ENCODE measurements around the gene PTPN2. TPM values are rescaled to one million over a fixed set of nuclear protein-coding genes. Genes with fewer than 3 reads are reported as not detected.
A peak's percentile ranks its signal among the peaks of the same experiment; 100 is the strongest.

Gene PTPN2
- total RNA-seq, 2 experiments from 2014 or later: 54.9 to 69.7 TPM

- CTCF ChIA-PET (ENCODE audit: unreplicated experiment): interaction anchor here (0.5 to 1.1 kb wide), 2 partner anchors 189 to 404 kb away, joined by 3 read pairs; no protein-coding TSS in a partner anchor
- intact Hi-C loops (cut with micrococcal nuclease; ENCODE audit: unreplicated experiment): no loop called here
- Histone ChIP-seq H3K27ac (ENCODE audit: low read depth, low read length, poor library complexity, severe bottlenecking) (no peak overlapping the region), H3K4me2 (ENCODE audit: low read length) (peak overlapping the region; percentile 25), H3K9me2 (ENCODE audit: insufficient read depth, low read length) (no peaks in the 10 kb centered on the region), H3K9me3 (ENCODE audit: low read length) (no peaks in the 10 kb centered on the region), H3K4me3 (ENCODE audit: low read depth, low read length, poor library complexity, severe bottlenecking) (no peak overlapping the region), H3K36me3 (ENCODE audit: insufficient read depth, low read length) (no peaks in the 10 kb centered on the region), H4K20me1 (ENCODE audit: insufficient read depth, low read length) (no peaks in the 10 kb centered on the region), H3K4me1 (ENCODE audit: insufficient read depth, low read length, poor library complexity, severe bottlenecking) (peaks cover 29% of the 10 kb centered on the region), H3K79me2 (ENCODE audit: insufficient read depth, low read depth, low read length) (no peaks in the 10 kb centered on the region), H2AFZ (ENCODE audit: low read length) (peak overlapping the region; percentile 24; the same call in 1 of the 2 replicates)
- no TSS peak for BruUV-seq (replicated peaks)
- POLR2A ChIA-PET: interaction anchor here (0.5 to 1.1 kb wide), 3 partner anchors 24 to 138 kb away, joined by 3 to 7 read pairs (median 3); partner anchors contain the start of gene PTPN2
- TF ChIP-seq CTCF (conservative IDR thresholded peaks at IDR 0.05; ENCODE audit: low read length) (no peak), EZH2phosphoT487 (IDR thresholded peaks at IDR 0.05; ENCODE audit: borderline replicate concordance, low read depth, low read length) (no peak)
- DNase-seq (ENCODE audit: low spot score): no peak
Observed at GRCh38 chr18:12745095-12745795, 138.8 kb downstream of the PTPN2 start.

GRCh38 chr18:12744103-12744502 is 139.9 kb downstream of the PTPN2 start:
- POLR2A ChIA-PET: interaction anchor here (0.6 to 1.2 kb wide), 3 partner anchors 22 to 149 kb away, joined by 3 read pairs; no protein-coding TSS in a partner anchor
- BruUV-seq (replicated peaks): no TSS peak
- no peaks in the 10 kb centered on the region for H3K9me3 ChIP-seq (ENCODE audit: low read length)
- no peak for TF ChIP-seq EZH2phosphoT487 (IDR thresholded peaks at IDR 0.05; ENCODE audit: borderline replicate concordance, low read depth, low read length)
- TF ChIP-seq CTCF (conservative IDR thresholded peaks at IDR 0.05; ENCODE audit: low read length): peak; percentile 94
- peaks cover 18% of the 10 kb centered on the region for H3K4me1 ChIP-seq (ENCODE audit: insufficient read depth, low read length, poor library complexity, severe bottlenecking)
- peak; percentile 74 for DNase-seq (ENCODE audit: low spot score)
- no peaks in the 10 kb centered on the region for H3K9me2 ChIP-seq (ENCODE audit: insufficient read depth, low read length)
- H3K4me2 ChIP-seq (ENCODE audit: low read length): no peak overlapping the region
- no peak overlapping the region for H3K4me3 ChIP-seq (ENCODE audit: low read depth, low read length, poor library complexity, severe bottlenecking)
- no peaks in the 10 kb centered on the region for H3K36me3 ChIP-seq (ENCODE audit: insufficient read depth, low read length)
- H3K79me2 ChIP-seq (ENCODE audit: insufficient read depth, low read depth, low read length): no peaks in the 10 kb centered on the region
- H2AFZ ChIP-seq (ENCODE audit: low read length): no peak overlapping the region
- CTCF ChIA-PET (ENCODE audit: unreplicated experiment): interaction anchor here (0.6 to 1.5 kb wide), 3 partner anchors 159 to 190 kb away, joined by 3 read pairs; no protein-coding TSS in a partner anchor
- intact Hi-C loops (cut with micrococcal nuclease; ENCODE audit: unreplicated experiment): loop anchor here (1.0 to 5.0 kb wide), 4 partner anchors 52 to 413 kb away; no protein-coding TSS in a partner anchor
- no peak overlapping the region for H3K27ac ChIP-seq (ENCODE audit: low read depth, low read length, poor library complexity, severe bottlenecking)
- no peaks in the 10 kb centered on the region for H4K20me1 ChIP-seq (ENCODE audit: insufficient read depth, low read length)

- no peak overlapping the region for H2AFZ ChIP-seq (ENCODE audit: low read length)
- TF ChIP-seq EZH2phosphoT487 (IDR thresholded peaks at IDR 0.05; ENCODE audit: borderline replicate concordance, low read depth, low read length): no peak
- no peak for TF ChIP-seq CTCF (conservative IDR thresholded peaks at IDR 0.05; ENCODE audit: low read length)
- no TSS peak for BruUV-seq (replicated peaks)
- no peak for DNase-seq (ENCODE audit: low spot score)
- H4K20me1 ChIP-seq (ENCODE audit: insufficient read depth, low read length): no peaks in the 10 kb centered on the region
- H3K9me3 ChIP-seq (ENCODE audit: low read length): no peaks in the 10 kb centered on the region
- H3K4me3 ChIP-seq (ENCODE audit: low read depth, low read length, poor library complexity, severe bottlenecking): no peak overlapping the region
- no peak overlapping the region for H3K4me2 ChIP-seq (ENCODE audit: low read length)
- no peak overlapping the region for H3K27ac ChIP-seq (ENCODE audit: low read depth, low read length, poor library complexity, severe bottlenecking)
- ChIA-PET CTCF (ENCODE audit: unreplicated experiment) (no interaction called here), POLR2A (interaction anchor here (0.6 kb wide), 3 partner anchors 139 to 363 kb away, joined by 3 to 4 read pairs (median 3); no protein-coding TSS in a partner anchor)
- H3K9me2 ChIP-seq (ENCODE audit: insufficient read depth, low read length): no peaks in the 10 kb centered on the region
- no peaks in the 10 kb centered on the region for H3K36me3 ChIP-seq (ENCODE audit: insufficient read depth, low read length)
- no peaks in the 10 kb centered on the region for H3K79me2 ChIP-seq (ENCODE audit: insufficient read depth, low read depth, low read length)
- H3K4me1 ChIP-seq (ENCODE audit: insufficient read depth, low read length, poor library complexity, severe bottlenecking): peaks cover 12% of the 10 kb centered on the region
- intact Hi-C loops (cut with micrococcal nuclease; ENCODE audit: unreplicated experiment): loop anchor here (5.0 kb wide), 2 partner anchors 50 to 415 kb away; no protein-coding TSS in a partner anchor
Observed at GRCh38 chr18:12742453-12742852, 141.6 kb downstream of the PTPN2 start.
